NK-92 (cell line): ENCODE data around the gene CLIP1.
"Not testable (repeated sequence)": the region's sequence is repeated elsewhere in the genome, so short reads cannot be mapped to it uniquely, and the experiment has no call there.

Experiments
- DNase-seq: peaks from one replicate; lab custom pipeline; 2025; ENCODE audit not compliant: unreplicated experiment; lab: John Stamatoyannopoulos, UW

CLIP1 gene

DNA sequence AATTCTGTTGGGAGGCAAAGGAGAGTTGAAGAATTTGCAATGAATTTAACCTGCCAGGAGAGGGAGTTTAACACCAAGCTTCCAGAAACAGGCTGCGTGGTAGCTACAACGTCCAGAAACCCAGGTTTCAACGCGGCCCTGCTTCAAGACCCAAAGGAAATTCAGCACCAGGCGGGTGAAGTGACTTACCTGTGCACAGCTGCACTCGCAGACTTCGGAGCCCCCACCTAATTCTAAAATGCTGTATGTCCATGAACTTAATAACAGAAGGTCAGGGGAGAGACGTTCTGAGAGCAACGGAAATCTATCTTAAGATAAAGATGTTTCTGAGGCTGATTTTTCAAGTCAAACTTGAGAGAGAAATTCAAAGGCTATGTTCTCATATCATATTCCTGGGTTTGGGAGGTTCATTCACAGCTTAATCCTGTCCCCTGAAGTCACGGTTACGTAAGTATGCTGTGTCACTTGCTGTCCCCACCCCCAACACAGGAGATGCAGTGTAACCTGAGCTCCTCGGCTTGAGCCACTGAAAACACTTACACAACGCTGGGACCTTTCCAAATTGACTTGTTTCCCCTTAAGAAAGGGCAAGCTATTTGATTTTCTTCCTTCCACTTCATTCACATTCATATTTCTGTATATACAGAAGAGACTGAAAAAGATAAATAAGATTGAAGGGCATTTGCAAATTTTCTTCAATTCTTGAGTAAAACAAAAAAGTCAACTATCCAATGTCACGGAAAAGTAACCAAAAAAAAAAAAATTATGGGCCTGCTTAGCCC lies 22.7 kb downstream of the CLIP1 start:
- DNase-seq, result no peak

DNA sequence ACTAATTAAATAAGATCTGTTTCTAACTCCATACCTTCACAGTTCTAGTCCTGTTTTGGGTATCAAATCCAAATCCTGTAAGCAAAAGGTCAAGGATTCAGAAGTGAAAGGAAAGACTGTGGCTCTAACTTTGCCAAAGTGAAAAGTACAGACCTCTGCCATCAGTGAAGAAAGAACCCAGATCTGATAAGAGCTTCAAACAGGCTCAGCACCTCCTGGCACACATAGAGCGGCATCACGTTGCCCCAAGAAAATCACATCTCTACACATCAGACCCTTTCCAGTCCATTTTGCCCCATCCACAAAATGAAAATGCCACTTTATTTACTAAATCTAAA lies 23.2 kb downstream of the CLIP1 start:
- DNase-seq, result no peak

DNA sequence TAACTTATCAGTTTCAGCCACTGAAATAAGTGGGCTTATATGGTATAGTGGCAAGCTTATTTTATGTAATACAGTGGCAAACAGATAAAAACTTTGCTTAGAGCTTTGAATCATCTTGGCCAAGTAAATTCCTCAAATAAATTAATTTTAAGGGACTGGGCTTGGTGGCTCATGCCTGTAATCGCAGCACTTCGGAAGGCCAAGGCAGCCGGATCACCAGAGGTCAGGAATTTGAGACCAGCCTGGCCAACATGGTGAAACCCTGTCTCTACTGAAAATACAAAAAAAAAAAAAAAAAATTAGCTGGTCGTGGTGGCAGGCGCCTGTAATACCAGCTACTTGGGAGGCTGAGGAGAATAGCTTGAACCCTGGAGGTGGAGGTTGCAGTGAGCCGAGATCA lies 24.5 kb downstream of the CLIP1 start:
- not testable (repeated sequence) for DNase-seq

DNA sequence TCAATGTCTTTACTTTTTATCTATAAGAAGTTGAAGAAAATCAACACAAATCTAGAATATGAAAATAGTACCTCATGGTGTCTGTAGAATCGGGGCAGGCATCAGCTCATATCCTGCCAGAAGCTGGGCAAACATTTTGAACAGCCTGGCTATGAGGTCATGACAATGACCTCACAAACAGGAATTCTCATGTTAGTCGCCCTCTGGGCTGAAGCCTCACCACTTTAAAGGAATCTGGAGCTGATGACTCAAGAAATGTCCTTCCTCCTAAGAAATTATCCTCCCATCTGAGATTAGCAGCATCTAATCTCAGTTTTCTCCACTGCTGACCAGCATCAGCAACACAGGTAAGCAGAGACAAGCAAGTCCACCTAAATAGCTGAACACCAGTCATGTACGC lies 27.1 kb downstream of the CLIP1 start:
- no peak for DNase-seq

DNA sequence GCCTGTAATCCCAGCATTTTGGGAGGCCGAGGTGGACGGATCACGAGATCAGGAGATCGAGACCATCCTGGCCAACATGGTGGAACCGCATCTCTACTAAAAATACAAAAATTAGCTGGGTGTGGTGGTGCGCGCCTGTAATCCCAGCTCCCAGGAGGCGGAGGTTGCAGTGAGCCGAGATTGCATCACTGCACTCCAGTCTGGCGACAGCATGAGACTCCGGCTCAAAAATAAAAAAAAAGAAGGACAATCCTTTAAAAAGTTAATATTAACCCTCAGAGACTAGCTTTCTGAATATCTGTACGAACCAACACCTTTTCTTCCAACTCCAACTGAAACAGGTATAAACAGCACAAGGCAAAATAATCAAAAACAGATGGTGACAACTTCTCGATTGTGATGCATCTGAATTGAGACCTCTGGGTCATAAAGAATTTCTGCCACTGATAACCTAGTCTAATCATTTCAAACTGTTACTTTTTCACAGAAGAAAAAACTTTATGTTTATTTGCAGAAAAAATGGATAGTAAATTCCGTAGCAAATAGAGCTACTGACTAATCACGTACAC lies 27.8 kb downstream of the CLIP1 start:
- no peak for DNase-seq

DNA sequence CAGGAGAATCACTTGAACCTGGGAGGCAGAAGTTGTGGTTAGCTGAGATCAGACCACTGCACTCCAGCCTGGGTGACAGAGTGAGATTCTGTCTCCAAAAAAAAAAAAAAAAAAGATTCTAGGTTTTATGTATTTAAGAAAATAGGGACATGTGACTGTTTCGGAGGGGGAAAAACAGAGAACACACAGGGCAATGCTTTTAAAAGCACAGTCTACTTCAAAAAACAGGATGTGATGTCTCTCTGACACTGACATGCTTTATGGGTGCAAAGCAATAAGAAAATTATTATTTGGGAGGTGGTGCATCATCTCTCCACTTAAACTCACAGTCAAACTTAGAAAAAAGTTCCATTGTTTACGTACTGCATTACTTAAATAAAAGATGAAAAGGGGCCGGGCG lies 28.7 kb downstream of the CLIP1 start:
- DNase-seq, result no peak

DNA sequence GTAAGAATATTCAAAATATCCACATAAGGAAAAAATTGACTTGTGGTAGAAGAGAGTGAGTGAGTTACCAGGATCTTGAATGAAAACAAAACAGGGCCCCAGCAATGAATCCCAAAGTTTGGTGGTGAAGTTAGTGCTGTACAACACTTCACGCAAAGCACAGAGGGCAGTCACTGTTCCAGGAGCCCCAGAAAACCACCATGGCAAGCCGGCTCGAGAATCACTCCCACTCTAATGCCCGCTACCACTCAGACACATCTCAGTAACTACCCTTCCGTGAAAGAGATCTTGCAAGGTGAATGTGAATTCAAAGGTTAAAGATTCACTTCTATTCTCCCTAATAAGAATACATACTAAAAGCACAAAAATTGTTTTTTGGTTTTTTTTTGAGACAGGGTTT lies 30.1 kb downstream of the CLIP1 start:
- DNase-seq, result no peak

DNA sequence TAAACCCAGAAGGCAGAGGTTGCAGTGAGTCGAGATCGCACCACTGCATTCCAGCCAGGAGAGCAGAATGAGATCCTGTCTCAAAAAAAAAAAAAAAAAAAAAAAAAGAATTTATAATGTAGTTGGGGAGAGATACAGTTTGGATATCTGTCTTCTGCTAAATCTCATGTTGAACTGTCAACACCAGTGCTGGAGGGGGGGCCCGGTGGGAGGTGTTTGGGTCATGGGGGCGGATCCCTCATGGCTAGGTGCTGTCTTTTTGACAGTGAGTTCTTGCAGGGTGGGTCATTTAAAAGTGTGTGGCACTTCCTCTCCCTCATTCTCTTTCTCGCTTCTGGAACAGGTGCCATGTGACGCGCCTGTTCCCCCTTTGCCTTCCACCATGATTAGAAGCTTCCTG lies 32.8 kb downstream of the CLIP1 start:
- DNase-seq, result no peak

DNA sequence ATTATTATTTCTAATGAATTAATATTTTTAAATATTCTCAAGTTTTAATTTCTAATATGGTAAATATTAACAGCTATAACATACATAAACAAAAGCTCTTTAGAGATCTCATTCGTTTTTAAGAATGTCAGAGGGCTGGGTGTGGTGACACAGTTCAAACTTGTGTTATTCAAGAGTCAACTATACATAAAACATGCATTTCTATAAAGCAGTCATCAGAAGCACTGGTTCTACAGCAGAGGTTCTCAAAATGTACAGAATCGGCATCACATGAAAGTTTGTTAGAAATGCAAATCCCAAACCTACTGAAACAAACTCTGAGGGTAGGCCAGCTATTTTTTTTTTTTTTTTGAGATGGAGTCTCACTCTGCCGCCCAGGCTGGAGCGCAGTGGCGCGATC lies 34.6 kb downstream of the CLIP1 start:
- no peak for DNase-seq

DNA sequence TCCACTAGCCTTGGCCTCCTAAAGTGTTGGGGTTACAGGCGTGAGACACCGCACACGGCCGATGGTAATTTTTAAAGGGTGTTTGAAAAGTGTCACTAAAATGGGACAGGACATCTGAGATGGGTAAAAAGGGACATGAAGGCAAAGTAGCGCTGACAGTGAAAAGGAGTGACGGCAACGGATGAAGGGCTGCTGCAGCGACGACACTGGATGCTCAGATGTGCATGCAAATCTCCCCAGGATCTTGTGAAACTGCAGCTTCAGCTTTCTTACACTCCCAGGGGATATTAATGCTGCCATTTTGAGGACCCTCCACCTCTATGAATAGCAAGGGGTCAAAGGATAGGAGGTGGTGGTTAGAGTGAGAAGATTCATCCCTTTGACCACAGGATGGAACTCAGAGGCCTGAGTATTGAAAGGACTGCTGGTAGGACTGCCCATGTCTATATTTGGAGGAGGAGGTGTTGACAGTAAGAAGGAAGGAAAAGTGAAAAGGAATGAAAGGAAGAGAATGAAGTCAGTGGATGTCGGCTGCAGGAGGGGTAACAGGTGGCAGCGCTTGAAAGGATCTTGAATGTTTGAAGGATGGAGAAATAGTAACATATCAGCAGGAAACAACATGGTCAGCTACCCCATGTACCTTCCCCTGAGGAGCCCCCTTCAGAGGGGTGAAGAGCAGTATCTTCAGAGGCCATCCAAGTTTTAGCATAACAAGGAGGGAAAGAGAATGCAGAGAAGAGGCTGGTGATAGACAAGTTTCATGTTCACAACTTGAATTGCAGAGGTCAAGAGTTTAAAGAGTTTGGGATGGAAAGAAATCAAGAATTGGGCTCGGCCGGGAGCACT lies 37.1 kb downstream of the CLIP1 start:
- no peak for DNase-seq

DNA sequence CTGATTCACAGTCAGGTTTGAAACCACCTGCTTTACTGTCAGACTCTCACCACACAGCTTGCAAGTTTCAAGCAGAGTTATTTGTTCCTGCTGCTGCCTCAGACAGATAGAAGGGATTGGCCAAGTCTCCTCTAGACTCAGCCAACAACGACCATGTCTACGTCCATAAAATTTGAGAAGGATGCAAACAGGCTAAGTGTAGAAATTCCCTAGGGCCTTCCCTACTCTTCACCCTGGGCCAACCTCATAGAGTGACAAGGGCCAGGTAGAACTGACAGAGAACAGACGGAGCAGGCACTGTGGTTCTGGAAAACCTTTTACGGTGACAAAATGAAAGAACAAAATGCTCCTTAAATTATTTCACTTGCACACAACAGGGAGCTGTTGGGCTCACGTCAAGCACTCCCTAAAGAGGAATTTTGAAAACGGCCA lies 39.5 kb downstream of the CLIP1 start:
- no peak for DNase-seq

DNA sequence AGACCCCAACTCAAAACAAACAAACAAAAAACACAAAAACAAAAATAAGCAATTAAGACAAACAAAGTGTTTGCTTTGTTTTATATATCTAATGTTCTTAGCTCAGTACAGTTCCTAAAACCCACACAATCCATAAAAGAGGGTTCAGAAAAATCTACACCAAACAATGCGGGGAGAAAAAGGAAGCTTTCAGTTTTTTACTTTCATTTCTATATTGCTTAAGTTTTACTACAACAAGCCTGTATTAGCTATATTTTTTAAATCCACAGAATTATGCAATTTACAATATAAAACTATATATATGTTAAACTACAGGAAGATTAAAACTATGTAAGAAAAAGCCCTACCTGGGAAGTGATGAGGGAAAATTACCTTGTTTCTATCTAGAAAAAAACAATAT lies 41.4 kb downstream of the CLIP1 start:
- DNase-seq, result no peak

DNA sequence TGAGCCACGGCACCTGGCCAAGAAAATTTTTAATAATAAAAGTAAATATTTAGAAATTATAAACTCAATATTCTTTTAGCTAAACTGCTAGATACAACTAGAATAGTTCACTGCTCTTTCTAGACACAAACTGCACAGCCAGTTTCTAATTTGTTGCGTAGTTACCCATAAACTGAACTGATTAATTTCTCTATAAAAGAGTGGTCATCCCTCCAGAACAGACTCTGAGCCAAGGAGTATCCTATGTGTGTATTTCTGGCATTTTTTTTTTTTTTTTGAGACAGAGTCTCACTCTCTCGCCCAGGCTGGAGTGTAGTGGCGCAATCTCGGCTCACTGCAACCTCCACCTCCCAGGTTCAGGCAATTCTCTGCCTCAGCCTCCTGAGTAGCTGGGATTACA lies 45.7 kb downstream of the CLIP1 start:
- DNase-seq, result not testable (repeated sequence)

DNA sequence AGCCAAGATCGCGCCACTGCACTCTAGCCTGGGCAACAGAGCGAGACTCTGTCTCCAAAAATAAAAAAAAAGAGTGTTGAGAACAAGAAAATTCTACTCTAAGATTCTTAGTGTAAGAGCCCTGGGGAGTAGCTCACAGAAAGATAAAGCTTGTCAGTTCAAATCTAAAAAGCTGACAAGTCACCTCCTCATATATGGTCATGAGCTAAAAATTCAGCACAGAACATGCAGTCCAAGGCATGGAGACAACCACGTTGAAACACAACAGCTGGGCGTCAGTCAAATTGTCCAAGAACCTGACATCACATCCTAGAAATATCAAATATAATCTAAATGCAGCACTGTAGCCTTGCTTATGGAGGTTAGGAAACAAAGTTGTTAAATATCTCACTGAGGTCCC lies 47.8 kb downstream of the CLIP1 start:
- DNase-seq, result no peak

DNA sequence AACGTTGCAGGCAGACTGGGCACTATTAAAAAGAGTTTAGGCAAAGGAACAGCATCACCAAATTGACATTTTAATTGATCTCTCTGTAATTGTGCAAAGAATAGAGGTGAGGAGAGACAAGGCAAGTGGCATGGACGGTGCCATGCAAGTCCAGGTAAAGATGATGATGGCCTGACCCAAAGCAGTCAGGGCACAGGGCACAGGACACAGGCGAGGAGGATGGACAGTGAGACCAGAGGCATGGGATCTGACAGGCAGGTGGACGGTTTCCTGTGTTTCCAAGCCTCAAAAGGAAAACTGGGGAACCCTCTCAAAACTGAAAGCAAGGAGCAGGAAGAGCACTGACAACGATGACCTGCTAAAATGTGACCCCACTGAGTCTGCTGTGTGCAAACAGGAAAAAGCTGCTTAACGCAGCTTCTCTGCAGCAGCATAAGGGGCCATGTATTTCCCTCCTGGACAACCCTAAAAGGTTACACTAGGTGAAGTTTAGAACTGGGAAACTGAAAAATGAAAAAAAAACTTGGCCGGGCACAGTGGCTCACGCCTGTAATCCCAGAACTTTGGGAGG lies 50.9 kb downstream of the CLIP1 start:
- DNase-seq, result no peak

DNA sequence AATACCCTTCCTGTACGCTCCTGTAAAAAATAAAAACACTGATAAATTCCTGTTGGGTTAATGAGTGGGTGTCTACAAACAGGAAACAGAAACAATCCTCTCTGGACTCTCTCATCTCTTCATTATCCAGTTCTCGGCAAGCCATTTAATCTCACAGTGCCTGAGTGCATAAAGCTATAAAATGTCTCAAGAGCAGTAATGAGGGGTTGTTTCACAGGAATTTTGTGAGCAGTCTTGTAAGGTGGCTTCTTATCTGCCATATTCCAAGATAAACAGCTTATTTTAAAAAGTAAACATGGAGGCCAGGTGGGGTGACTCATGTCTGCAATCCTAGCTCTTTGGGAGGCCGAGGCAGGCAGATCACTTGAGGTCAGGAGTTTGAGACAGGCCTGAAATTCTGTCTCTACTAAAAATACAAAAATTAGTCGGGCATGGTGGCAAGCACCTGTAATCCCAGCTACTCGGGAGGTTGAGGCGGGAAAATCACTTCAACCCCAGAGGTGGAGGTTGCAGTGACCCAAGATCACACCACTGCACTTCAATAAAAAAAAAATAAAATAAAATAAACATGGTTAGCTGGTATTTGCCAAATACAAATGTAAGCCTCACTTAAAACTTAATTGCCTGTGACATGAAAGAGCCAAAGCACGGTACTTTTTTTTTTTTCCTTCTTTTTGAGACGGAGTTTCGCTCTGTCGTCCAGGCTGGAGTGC lies 54.0 kb downstream of the CLIP1 start:
- DNase-seq, result no peak

DNA sequence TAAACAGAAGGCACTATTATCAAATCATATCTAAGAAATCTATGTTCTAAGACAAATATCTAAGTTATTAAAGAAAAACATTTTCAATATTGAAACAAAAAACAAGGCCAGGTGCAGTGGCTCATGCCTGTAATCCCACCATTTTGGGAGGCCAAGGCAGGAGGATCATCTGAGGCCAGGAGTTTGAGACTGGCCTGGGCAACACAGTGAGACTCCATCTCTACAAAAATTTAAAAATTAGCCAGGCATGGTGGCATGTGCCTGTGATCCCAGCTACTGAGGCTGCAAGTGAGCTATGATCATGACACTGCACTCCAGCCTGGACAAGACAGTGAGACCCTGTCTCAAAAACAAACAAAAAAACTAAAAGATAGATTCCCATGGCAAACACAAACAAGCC lies 54.8 kb downstream of the CLIP1 start:
- not testable (repeated sequence) for DNase-seq

DNA sequence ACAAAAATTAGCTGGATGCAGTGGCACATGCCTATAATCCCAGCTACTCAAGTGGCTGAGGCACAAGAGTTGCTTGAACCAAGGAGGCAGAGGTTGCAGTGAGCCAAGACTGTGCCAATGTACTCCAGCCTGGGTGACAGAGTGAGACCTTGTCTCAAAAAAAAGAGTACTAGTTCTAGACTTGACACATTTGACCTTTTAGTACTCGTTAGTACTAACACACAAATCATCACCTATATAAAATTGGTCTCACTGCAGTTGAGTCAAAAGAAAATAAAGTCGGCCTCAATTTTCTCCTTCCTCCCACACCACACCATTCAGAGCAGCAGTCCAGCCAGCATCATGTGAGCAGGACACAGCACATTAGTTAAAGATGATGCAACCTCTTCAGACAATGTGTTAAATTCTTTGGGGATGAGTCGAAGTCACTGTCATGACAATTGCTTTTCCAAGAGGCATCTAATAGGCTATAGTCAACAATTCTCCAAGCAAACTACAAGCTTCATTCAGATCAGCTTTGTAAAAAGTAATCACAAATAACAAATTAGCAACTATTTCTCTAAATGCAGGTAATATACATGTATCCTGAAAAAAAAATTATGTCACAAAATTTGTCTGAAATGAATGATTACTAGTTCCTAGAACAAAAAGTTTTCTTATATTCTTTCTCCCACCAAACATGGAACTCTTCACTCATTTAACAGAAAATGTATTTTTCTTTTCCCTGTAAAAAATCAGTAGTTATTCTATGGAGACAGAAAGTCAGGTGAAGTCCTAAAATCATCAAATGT lies 55.6 kb downstream of the CLIP1 start:
- no peak for DNase-seq

DNA sequence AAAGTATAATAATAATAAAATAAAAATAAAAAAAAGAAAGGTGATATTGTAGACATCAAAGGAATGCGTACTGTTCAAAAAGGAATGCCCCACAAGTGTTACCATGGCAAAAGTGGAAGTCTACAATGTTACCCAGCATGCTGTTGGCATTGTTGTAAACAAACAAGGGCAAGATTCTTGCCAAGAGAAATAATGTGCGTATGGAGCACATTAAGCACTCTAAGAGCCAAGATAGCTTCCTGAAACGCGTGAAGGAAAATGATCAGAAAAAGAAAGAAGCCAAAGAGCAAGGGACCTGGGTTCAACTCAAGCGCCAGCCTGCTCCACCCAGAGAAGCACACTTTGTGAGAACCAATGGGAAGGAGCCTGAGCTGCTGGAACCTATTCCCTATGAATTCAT lies 57.2 kb downstream of the CLIP1 start:
- DNase-seq, result not testable (repeated sequence)

DNA sequence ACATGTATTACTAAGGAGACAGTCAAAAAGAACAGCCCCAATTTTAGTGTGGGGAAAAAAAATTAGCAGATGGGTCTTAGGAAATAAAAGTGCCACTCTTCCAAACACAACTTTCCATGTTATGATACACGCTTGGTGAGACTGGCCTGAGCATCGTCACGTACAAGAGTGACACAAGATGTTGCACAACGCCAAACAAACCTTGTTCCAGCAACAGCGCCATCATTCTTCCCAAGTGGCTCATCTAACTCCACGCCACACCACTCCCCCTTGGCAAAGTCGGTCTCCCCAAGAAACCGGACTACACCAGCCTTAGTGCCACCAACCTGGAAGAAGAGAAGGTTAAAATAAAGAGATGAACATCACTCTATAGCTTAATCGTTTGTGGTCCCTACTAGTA lies 58.7 kb downstream of the CLIP1 start:
- DNase-seq, result no peak
